ENCODE measurements around the gene MINAR2.

Gene MINAR2

DNA sequence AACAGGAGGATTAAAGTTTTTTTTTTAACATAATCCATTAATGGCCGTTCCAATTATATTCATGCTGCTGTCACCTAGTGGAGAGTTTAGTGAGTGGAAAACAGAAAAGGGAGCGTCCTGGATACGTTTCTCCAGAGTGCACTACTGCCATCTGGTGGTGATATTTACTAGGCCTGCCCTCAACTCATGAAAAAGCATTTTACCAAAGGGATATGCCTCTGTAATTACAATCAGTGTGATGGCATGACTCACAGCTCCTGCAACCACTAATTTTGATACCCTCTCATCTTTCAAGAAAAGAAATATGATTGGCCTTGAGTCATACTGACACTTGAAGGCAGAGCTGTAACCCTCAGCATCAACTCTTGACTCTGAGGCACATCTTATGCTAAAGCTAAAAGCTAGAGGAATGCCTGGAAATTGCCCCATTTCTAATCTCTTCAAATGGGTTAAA lies 20.1 kb downstream of the MINAR2 start:
- no peak overlapping the region for H2AFZ ChIP-seq (ENCODE audit: low read depth, low read length)
- TF ChIP-seq, protein P1, sequence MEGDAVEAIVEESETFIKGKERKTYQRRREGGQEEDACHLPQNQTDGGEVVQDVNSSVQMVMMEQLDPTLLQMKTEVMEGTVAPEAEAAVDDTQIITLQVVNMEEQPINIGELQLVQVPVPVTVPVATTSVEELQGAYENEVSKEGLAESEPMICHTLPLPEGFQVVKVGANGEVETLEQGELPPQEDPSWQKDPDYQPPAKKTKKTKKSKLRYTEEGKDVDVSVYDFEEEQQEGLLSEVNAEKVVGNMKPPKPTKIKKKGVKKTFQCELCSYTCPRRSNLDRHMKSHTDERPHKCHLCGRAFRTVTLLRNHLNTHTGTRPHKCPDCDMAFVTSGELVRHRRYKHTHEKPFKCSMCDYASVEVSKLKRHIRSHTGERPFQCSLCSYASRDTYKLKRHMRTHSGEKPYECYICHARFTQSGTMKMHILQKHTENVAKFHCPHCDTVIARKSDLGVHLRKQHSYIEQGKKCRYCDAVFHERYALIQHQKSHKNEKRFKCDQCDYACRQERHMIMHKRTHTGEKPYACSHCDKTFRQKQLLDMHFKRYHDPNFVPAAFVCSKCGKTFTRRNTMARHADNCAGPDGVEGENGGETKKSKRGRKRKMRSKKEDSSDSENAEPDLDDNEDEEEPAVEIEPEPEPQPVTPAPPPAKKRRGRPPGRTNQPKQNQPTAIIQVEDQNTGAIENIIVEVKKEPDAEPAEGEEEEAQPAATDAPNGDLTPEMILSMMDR (IDR thresholded peaks at IDR 0.05; ENCODE audit: low read depth, low read length) = peak; percentile 91
- TF ChIP-seq EZH2phosphoT487 (IDR thresholded peaks at IDR 0.05; ENCODE audit: low read depth) = no peak
- no peaks in the 10 kb centered on the region for H3K27me3 ChIP-seq (ENCODE audit: low read depth, low read length)
- no peak overlapping the region for H3K9ac ChIP-seq (ENCODE audit: low read length)
- H3K4me3 ChIP-seq (ENCODE audit: low read length) = peak overlapping the region; percentile 62
- H3K4me1 ChIP-seq (ENCODE audit: low read length) = peaks cover 13% of the 10 kb centered on the region; the same call in 1 of the 2 replicates
- H3K79me2 ChIP-seq (ENCODE audit: low read length) = no peaks in the 10 kb centered on the region
- H3K9me3 ChIP-seq (ENCODE audit: insufficient read depth, low read length) = no peaks in the 10 kb centered on the region
- no peaks in the 10 kb centered on the region for H3K36me3 ChIP-seq (replicated peaks; ENCODE audit: low read depth, low read length)
- H4K20me1 ChIP-seq (ENCODE audit: insufficient read depth, low read length) = no peaks in the 10 kb centered on the region
- H3K27ac ChIP-seq (ENCODE audit: low read length) = no peak overlapping the region
- H3K4me2 ChIP-seq (ENCODE audit: low read length) = peak overlapping the region; percentile 40

DNA sequence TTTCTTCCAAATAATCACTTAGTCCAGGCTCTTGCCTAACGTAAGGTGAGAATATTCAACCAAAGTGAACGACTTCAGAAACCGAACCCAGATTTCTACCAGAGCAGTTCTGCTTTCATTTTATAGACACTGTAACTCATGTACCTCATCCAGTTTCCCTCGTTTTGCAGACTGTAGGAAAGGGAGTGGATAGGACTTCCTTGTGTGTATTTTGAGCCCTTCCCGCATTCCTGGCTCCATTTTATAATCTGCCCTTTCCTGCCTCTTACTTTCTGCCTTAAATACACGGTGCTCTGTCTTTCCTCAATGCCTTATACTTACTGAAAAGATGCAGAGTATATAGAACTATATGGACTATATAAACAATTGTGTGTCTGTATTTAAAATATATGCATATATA lies 20.8 kb downstream of the MINAR2 start:
- no peak overlapping the region for H2AFZ ChIP-seq (ENCODE audit: low read depth, low read length)
- TF ChIP-seq EZH2phosphoT487 (IDR thresholded peaks at IDR 0.05; ENCODE audit: low read depth) = no peak
- TF ChIP-seq, protein P1 (IDR thresholded peaks at IDR 0.05; ENCODE audit: low read depth, low read length) = no peak
- H3K9me3 ChIP-seq (ENCODE audit: insufficient read depth, low read length) = no peaks in the 10 kb centered on the region
- no peak overlapping the region for H3K4me3 ChIP-seq (ENCODE audit: low read length)
- H4K20me1 ChIP-seq (ENCODE audit: insufficient read depth, low read length) = no peaks in the 10 kb centered on the region
- H3K9ac ChIP-seq (ENCODE audit: low read length) = no peak overlapping the region
- no peaks in the 10 kb centered on the region for H3K36me3 ChIP-seq (replicated peaks; ENCODE audit: low read depth, low read length)
- peak overlapping the region; percentile 56 for H3K4me2 ChIP-seq (ENCODE audit: low read length)
- no peak overlapping the region for H3K27ac ChIP-seq (ENCODE audit: low read length)
- no peaks in the 10 kb centered on the region for H3K79me2 ChIP-seq (ENCODE audit: low read length)
- peaks cover 13% of the 10 kb centered on the region; the same call in 1 of the 2 replicates for H3K4me1 ChIP-seq (ENCODE audit: low read length)
- H3K27me3 ChIP-seq (ENCODE audit: low read depth, low read length) = no peaks in the 10 kb centered on the region

DNA sequence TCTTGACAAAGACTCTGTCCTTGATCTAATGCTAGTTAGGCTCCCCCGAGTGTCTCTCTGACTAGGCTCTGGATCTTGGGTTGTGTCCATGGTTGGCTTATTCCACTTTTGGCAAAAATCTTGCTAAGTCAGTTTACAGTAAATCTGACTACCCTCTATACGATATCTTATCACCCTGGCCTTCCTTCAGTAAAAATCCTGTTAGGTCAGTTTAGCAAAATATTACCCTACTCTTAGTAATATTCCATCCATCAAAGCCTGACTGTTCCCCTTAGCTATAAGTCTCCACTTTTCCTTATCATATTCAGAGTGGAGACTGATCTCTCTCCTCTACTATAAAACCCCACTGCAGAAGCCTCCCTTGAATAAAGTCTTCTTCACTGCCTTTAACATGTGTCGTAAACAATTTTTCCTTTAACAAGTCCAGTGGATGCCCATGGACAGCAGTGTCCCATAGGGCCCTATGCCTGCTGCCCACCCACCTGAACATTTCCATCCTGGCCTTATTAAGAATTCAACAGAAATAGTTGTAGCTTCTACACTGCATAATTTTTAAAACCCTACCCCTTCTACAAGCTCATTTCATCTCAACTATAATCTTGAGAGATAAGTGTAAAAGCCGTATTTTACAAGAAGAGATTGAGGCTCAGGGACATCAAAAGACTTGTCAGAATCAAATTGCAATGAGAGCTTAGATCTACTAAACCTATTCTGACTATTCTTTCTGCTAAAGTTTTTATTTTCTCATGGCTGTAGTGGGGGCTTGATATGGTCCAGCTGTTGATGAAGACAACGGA lies 22.3 kb downstream of the MINAR2 start:
- Histone ChIP-seq H3K79me2 (ENCODE audit: low read length) (no peaks in the 10 kb centered on the region), H3K9ac (ENCODE audit: low read length) (no peak overlapping the region), H3K4me2 (ENCODE audit: low read length) (no peak overlapping the region), H4K20me1 (ENCODE audit: insufficient read depth, low read length) (no peaks in the 10 kb centered on the region), H3K4me1 (ENCODE audit: low read length) (peaks cover 13% of the 10 kb centered on the region; the same call in 1 of the 2 replicates), H3K36me3 (replicated peaks; ENCODE audit: low read depth, low read length) (no peaks in the 10 kb centered on the region), H3K27me3 (ENCODE audit: low read depth, low read length) (no peaks in the 10 kb centered on the region), H2AFZ (ENCODE audit: low read depth, low read length) (no peak overlapping the region), H3K4me3 (ENCODE audit: low read length) (no peak overlapping the region), H3K9me3 (ENCODE audit: insufficient read depth, low read length) (no peaks in the 10 kb centered on the region), H3K27ac (ENCODE audit: low read length) (no peak overlapping the region)
- no peak for TF ChIP-seq EZH2phosphoT487 (IDR thresholded peaks at IDR 0.05; ENCODE audit: low read depth)
- TF ChIP-seq, protein P1 (IDR thresholded peaks at IDR 0.05; ENCODE audit: low read depth, low read length) = no peak

DNA sequence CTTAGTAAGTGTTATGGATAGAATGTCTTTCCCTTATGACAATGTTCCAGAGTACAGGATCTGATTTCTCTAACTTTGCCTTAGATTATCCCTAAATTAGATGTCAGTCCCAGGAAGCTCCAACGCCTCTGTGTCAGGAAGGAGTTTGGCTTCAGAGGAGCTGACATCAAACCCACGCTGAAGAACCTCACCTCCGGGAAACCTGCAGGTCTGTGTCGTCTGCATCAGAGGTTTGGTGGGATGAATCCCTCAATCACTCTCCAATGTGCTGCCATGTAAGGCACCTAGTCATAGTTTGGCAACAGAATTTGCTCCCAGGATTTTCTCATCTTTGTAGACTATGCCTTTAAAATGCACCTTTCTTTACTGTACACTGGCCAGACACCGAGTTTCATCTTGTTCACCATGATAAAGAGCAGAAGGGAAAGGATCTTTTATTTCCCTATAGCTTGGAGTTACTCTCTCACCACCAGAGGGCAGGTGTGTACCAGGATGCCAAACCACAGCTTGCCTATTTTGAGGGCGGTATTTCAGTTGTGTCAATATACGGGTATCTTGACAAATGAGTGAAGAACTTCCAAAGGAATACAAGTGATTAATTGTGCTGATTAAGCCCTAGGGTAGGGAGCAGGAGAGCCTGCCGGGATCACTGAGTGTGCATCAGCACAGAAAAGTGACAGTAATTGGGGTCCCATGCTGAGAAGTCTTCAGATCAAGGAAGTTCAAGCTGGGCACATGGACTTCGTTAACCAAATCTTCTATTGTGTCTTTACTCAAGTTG lies 23.4 kb downstream of the MINAR2 start:
- Histone ChIP-seq H3K27me3 (ENCODE audit: low read depth, low read length) (no peaks in the 10 kb centered on the region), H2AFZ (ENCODE audit: low read depth, low read length) (peak overlapping the region; percentile 95), H3K4me2 (ENCODE audit: low read length) (peak overlapping the region; percentile 62), H3K9me3 (ENCODE audit: insufficient read depth, low read length) (no peaks in the 10 kb centered on the region), H3K79me2 (ENCODE audit: low read length) (no peaks in the 10 kb centered on the region), H3K36me3 (replicated peaks; ENCODE audit: low read depth, low read length) (no peaks in the 10 kb centered on the region), H3K27ac (ENCODE audit: low read length) (no peak overlapping the region), H3K4me1 (ENCODE audit: low read length) (peaks cover 13% of the 10 kb centered on the region; the same call in 1 of the 2 replicates), H4K20me1 (ENCODE audit: insufficient read depth, low read length) (no peaks in the 10 kb centered on the region), H3K4me3 (ENCODE audit: low read length) (peak overlapping the region; percentile 55), H3K9ac (ENCODE audit: low read length) (0 out of 2 replicates have a peak overlapping the region, but pooled peaks have one; percentile 16)
- TF ChIP-seq EZH2phosphoT487 (IDR thresholded peaks at IDR 0.05; ENCODE audit: low read depth) = no peak
- TF ChIP-seq, protein P1 (IDR thresholded peaks at IDR 0.05; ENCODE audit: low read depth, low read length) = peak; percentile 74

All from OCI-LY3 (cell line).